ENCODE measurements around the gene CHST3. TPM values are rescaled to one million over a fixed set of nuclear protein-coding genes. Genes with fewer than 3 reads are reported as not detected.
"Not testable (repeated sequence)": the region's sequence is repeated elsewhere in the genome, so short reads cannot be mapped to it uniquely, and the experiment has no call there.

CHST3 gene
- total RNA-seq, 1 donor from 2014 or later: 10.3 TPM

GRCh38 chr10:72030762-72031543 lies 66.8 kb downstream of the CHST3 start:
- DNase-seq (ENCODE audit: low spot score): peak; percentile 27

GRCh38 chr10:72031706-72032105 lies 67.5 kb downstream of the CHST3 start:
- no peak for DNase-seq (ENCODE audit: low spot score)

DNA sequence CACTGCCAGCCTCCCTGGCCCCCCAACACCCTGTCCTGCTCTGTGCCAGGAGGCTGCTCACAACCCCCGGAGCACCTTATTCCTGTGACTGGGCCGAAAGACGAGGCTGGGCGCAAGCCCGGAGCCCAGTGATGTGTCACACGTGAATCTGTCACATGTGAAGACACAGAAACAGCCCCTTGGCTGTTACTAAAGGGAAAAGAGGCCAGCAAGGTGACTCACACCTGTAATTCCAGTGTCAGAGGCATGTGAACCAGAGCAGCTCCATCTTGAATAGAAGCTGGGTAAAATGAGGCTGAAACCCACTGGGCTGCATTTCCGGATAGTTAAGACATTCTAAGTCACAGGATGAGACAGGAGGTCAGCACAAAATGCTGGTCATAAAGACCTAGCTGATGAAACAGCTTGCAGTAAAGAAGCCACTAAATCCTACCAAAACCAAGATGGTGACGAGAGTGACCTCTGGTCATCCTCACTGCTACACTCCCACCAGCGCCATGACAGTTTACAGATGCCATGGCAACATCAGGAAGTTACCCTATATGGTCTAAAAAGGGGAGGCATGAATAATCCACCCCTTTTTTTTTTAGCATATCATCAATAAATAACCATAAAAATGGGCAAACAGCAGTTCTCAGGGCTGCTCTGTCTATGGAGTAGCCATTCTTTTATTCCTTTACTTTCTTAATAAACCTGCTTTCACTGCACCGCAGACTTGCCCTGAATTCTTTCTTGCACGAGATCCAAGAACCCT lies 68.4 kb downstream of the CHST3 start:
- not testable (repeated sequence) for DNase-seq (ENCODE audit: low spot score)

- DNase-seq (ENCODE audit: low spot score): no peak
Observed at GRCh38 chr10:72034040-72034499, 69.9 kb downstream of the CHST3 start.

- no peak for DNase-seq (ENCODE audit: low spot score)
Observed at GRCh38 chr10:72034761-72035160, 70.6 kb downstream of the CHST3 start.

GRCh38 chr10:72035252-72035887 lies 71.2 kb downstream of the CHST3 start:
- no peak for DNase-seq (ENCODE audit: low spot score)

DNA sequence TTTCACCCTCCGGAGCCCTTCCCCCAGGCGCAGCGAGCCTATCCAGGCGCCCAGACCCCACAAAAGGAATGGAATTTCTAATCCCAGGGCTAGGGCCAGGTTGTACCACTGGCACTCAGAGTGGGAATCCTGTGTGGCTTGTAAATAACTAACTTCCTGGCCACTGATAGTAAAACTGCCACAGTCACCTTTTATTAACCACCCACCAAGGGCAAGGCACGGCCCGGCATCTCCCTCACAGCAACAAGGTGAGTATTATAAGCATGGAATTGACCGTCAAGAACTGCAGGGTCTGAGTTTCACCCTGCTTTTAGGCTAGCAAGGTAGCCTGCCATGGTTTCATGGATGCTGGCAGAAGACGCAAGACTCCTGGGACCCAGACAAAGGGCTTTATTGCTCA lies 73.1 kb downstream of the CHST3 start:
- DNase-seq (ENCODE audit: low spot score): no peak

- no peak for DNase-seq (ENCODE audit: low spot score)
Observed at GRCh38 chr10:72037811-72038210, 73.6 kb downstream of the CHST3 start.

DNA sequence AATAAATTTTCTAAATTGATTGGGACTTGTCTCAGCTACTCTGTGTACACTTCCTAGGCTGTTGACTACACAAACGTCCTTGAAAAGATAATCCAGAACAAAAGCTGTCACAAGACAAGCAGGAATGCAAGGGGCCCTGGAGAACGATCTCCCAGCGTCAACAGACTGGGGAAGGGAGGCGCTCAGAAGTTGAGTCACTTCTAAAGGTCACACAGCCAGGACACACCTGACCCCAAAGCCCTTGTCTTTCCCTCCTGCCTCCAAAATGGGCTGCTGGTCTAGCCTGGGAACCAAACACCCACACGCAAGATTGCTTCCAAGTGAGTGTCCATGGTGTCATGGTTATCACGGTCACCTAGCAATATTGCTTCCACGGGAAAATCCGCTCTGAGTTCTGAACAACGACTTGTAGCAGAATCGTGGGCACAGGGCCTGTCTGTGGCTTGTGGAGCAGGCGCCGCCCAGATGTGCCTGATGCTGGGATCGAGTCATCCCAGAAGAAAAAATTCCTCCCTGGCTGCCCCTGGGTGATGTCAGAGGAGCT lies 74.3 kb downstream of the CHST3 start:
- peak; percentile 25 for DNase-seq (ENCODE audit: low spot score)

DNA sequence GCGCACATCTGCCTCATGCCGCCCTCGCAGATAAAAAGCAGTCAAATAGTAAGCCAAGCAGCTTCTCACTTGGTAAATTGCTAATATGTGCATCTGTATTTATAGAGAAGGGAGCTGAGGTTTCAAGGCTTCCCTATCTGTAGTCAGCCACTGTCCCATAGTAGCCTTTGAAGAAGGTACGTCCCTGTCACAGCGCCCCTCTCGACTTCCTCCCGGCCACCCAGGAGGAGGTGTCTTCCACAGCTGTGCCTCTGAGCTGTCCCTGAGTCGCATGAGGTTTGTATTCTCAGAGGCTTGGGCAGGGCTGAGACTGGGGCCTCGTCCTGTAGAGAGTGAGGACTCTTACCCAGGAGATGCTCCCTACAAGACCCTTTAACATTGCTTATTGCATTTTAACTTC lies 75.2 kb downstream of the CHST3 start:
- no peak for DNase-seq (ENCODE audit: low spot score)

DNA sequence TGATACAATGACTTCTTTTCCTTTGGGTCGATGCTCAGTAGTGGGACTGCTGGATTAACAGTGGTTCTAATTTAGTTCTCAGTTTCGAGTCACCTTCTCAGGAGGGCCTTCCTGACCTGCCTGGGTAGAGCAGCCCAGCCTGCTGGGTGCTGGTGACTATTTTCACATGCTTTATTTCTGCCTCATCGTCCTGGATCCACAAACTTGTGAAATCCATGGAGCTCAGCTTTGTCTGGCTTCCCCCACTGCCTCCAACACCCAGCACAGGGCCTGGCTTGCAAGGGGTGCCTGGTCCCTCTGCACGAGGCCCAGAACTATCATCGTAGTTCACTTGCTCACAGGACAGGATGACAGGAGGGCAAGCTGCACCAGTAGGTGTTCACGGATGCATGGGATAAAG lies 77.3 kb downstream of the CHST3 start:
- no peak for DNase-seq (ENCODE audit: low spot score)

- no peak for DNase-seq (ENCODE audit: low spot score)
Observed at GRCh38 chr10:72043016-72043834, 79.0 kb downstream of the CHST3 start.

GRCh38 chr10:72044417-72045041 lies 80.3 kb downstream of the CHST3 start:
- DNase-seq (ENCODE audit: low spot score): no peak

DNA sequence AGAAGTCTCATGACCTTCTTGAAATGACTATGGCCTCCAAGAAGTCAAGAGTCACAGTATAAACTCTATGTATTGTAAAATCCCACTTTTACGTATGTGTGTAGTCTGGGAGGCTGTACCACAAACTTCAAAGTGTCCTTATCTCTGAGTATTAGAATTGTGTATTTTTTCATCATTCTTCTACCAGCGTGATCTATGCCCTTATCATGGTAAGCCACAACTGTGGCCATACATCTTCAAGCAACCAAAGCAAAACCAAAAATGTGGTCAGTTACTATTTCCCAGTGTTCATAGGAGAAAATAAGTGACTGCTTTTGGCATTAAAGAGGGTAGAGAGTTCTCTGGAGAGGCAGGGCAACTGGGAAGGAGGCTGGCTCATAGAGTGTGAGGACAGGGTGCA lies 81.4 kb downstream of the CHST3 start:
- DNase-seq (ENCODE audit: low spot score): no peak

DNA sequence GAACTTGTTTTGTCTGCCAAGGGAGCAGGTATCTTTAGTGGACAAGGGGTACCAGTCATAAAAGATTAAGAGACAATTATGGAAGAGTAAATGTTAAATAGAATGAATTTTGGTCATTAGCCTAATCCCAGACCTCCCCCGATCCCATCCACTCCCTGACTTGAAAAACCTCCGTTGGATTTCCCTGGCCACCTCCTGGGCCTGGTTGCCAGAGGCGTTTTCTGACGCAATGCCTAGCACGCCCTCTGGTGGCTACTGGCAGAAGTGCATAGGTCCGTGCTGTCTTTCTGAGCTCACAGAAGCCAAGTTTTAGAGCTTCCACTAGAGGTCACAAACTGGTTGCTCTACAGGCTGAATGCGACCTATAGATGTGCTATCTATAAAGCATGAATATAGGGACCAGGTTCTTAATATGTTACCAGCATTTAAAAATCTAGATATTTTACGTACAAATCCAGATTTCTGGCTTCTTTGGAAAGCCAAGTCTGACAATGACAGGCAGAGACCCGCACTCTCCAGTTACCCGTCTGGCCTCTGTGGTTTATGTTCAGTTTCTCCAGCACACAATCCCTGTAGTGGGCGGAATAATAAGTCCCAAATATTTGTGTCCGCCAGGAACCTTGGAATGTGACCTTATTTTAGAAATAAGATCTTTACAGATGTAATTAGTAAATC lies 84.4 kb downstream of the CHST3 start:
- peak; percentile 96 for DNase-seq (ENCODE audit: low spot score)

DNA sequence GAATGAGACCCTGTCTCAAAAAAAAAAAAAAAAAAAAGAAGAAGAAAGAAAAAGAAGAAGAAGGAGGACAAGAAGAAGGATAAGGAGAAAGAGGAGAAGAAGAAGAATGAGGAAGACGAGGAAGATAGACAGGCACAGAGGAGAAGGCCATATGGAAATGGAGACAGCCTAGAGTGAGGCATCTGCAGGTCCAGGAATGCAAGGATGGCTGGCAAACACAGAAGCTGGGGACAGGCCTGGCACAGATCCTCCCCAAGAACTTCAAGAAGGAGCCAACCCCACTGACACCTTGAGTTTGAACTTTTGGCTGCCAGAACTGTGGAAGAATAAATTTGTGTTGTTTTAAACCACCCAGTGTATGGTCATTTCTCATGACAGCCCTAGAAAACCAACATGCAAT lies 85.3 kb downstream of the CHST3 start:
- DNase-seq (ENCODE audit: low spot score): no peak

- no peak for DNase-seq (ENCODE audit: low spot score)
Observed at GRCh38 chr10:72049969-72050781, 86.0 kb downstream of the CHST3 start.

- no peak for DNase-seq (ENCODE audit: low spot score)
Observed at GRCh38 chr10:72050873-72051272, 86.7 kb downstream of the CHST3 start.

DNA sequence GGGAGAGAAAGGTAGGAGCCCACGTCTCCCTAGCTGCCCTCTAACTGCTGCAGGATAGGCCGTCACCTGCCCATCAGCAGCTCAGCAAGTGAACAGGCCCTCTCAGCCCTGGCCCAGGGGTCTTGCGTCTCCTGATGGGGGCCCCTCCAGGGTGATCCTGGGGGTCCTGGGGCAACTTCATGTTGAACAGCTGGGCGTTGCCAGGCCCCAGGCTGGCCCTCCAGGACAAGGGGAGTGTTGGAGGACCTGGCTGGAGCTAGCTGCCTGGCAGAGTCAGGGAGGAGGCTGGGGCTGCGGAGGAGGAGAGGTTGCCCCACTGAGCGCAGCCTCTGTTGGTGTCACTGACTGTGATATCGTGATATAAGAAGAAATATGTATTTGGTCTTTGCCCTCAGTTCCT lies 89.5 kb downstream of the CHST3 start:
- no peak for DNase-seq (ENCODE audit: low spot score)

DNA sequence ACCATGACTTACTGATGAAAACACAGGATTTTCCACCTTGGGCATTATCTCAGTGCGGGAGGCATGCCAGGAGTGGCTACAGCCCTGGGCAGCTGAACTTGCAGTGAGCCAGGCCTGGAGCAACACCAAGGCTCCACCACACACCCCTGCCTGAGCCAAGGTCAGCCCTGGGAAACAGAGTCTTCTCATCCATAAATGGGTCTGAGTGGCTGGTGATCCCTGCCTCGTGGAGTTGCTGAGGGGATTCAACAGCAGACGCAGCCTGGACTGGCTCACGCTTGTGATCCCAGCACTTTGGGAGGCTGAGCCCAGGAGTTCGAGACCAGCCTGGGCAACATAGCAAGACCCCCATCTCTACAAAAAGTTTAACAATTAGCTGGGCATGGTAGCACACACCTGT lies 91.9 kb downstream of the CHST3 start:
- no peak for DNase-seq (ENCODE audit: low spot score)

Data from mucosa of gallbladder (tissue), 1 donor.